Panc1 (cell line): Measurements from ENCODE around the gene TGM6. TPM values are rescaled to one million over a fixed set of nuclear protein-coding genes. Genes with fewer than 3 reads are reported as not detected.

Experiments used
- ATAC-seq: fragments of 200-7000 bp; cut with Tn5 transposase; 2 replicates; pipeline ENCODE4 v1.9.1; 2020; ENCODE audit warnings: mild to moderate bottlenecking, moderate library complexity
- BruUV-seq: library from RNA; stranded (reverse); fragments of 400-500 nt; replicated peaks from 2 replicates; lab custom pipeline; 2021; lab: Mats Ljungman, UMichigan
- CTCF ChIA-PET: fragments of 300-600 bp; sonication (Branson Sonifier 250); formaldehyde crosslinking; loops from one replicate; lab custom pipeline; 2022; ENCODE audit warnings: antibody characterized with exemption; lab: Charles Lee
- POLR2A ChIA-PET: fragments of 300-600 bp; sonication (Branson Sonifier 250); formaldehyde crosslinking; loops from one replicate; lab custom pipeline; 2022; ENCODE audit warnings: antibody characterized with exemption; lab: Charles Lee
- DNase-seq: peaks from one replicate; pipeline ENCODE4 v3.0.0-alpha.2; 2010; ENCODE audit warnings: low read depth, low spot score
- H3K27ac ChIP-seq: 2 replicates; pipeline ENCODE4 v1.5.1; 2011; ENCODE audit warnings: mild to moderate bottlenecking, low read length, inconsistent platforms
- H3K27me3 ChIP-seq: fragments of 200-500 bp; sonication (Bioruptor generic); 2 replicates; pipeline ENCODE4 v1.6.0; 2014; ENCODE audit warnings: low read length, inconsistent platforms; ENCODE audit not compliant: control insufficient read depth, insufficient read depth
- H3K36me3 ChIP-seq: fragments of 200-500 bp; sonication (Bioruptor generic); 2 replicates; pipeline ENCODE4 v1.5.1; 2014; ENCODE audit warnings: inconsistent platforms, mild to moderate bottlenecking, low read length, moderate library complexity; ENCODE audit not compliant: control insufficient read depth, insufficient read depth
- H3K4me1 ChIP-seq: 2 replicates; pipeline ENCODE4 v1.5.1; 2011; ENCODE audit warnings: inconsistent platforms, mild to moderate bottlenecking, low read length, moderate library complexity; ENCODE audit not compliant: control insufficient read depth, insufficient read depth
- H3K4me3 ChIP-seq, 2 experiments: 2 replicates each; pipeline ENCODE4 v1.5.1; 2011 to 2012; ENCODE audit warnings: low read depth in 2 of 2, low read length in 2 of 2, mild to moderate bottlenecking in 2 of 2, inconsistent platforms in 1 of 2, moderate library complexity in 1 of 2
- H3K9me3 ChIP-seq: fragments of 200-500 bp; sonication (Bioruptor generic); 2 replicates; pipeline ENCODE4 v1.5.1; 2014; ENCODE audit warnings: low read depth, mild to moderate bottlenecking, inconsistent platforms, low read length, moderate library complexity; ENCODE audit not compliant: control insufficient read depth, insufficient read depth
- POLR2AphosphoS5 ChIP-seq: IDR thresholded peaks from 2 replicates; pipeline ENCODE4 v1.6.1; 2012; ENCODE audit warnings: mild to moderate bottlenecking, low read depth, low read length, moderate library complexity
- SIN3A ChIP-seq: IDR thresholded peaks from 2 replicates; pipeline ENCODE4 v1.6.1; 2012; ENCODE audit warnings: low read depth, mild to moderate bottlenecking, low read length, moderate library complexity, borderline replicate concordance; ENCODE audit not compliant: insufficient read depth
- TCF7L2 ChIP-seq: IDR thresholded peaks from 2 replicates; pipeline ENCODE4 v1.6.1; 2011; ENCODE audit warnings: mild to moderate bottlenecking, low read depth, low read length, inconsistent platforms
- in situ Hi-C: cut with HindIII; loops from 2 replicates; pipeline ENCODE4 v1.10.0; 2016; ENCODE audit warnings: low sequenced_read_pairs, low pct_unique_long_range_greater_than_20kb
- intact Hi-C: fragments of 100-400 bp; cut with micrococcal nuclease; formaldehyde crosslinking; loops from one replicate; pipeline ENCODE4 v1.10.0; 2022; ENCODE audit not compliant: unreplicated experiment
- total RNA-seq: library from RNA; stranded (reverse); gene quantifications from one replicate; pipeline ENCODE4 v1.2.1, GENCODE V29; 2021; ENCODE audit not compliant: unreplicated experiment
- TF ChIP-seq, protein P1 (sequence below): fragments of 450-650 bp; IDR thresholded peaks from 2 replicates; pipeline ENCODE4 v1.5.1; 2017; ENCODE audit warnings: mild to moderate bottlenecking
- TF ChIP-seq, protein P2 (sequence below), 2 experiments: IDR thresholded peaks; 2 replicates each; pipeline ENCODE4 v1.6.1; 2011 to 2012; ENCODE audit warnings: low read depth in 2 of 2, control low read depth in 1 of 2, low read length in 1 of 2, mild to moderate bottlenecking in 1 of 2, moderate library complexity in 1 of 2; ENCODE audit not compliant: insufficient read depth in 1 of 2

Gene TGM6
- total RNA-seq, 1 experiment from 2014 or later = not detected

DNA sequence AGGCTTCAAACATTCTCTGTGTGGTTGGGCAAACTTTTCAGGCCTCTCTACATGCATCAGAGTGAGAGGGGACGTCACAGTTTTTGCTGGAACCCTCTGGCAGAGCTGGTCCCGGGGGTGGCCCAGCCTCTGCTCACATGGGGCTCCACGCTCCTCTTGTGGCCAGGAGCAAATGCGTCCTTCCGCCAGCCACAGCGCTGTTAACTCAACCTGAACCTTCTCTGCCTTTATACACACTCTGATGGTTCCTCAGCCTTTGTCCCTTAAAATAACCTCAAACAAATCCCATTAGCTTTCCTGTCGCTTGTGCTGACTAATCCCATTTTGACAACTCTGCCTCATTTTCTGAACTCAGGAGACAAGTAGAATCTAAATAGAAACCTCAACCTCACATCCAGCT lies 39.4 kb upstream of the TGM6 start:
- Histone ChIP-seq H3K9me3 (no peaks in the 10 kb centered on the region), H3K36me3 (no peaks in the 10 kb centered on the region), H3K4me1 (no peaks in the 10 kb centered on the region), H3K27me3 (peaks cover 2% of the 10 kb centered on the region; the same call in 1 of the 2 replicates), H3K4me3 (no peak overlapping the region), H3K27ac (no peak overlapping the region)
- no TSS peak for BruUV-seq
- ATAC-seq (no peak), DNase-seq (no peak)
- POLR2A ChIA-PET = no interaction called here
- TF ChIP-seq TCF7L2 = no peak
- TF ChIP-seq, protein P1, sequence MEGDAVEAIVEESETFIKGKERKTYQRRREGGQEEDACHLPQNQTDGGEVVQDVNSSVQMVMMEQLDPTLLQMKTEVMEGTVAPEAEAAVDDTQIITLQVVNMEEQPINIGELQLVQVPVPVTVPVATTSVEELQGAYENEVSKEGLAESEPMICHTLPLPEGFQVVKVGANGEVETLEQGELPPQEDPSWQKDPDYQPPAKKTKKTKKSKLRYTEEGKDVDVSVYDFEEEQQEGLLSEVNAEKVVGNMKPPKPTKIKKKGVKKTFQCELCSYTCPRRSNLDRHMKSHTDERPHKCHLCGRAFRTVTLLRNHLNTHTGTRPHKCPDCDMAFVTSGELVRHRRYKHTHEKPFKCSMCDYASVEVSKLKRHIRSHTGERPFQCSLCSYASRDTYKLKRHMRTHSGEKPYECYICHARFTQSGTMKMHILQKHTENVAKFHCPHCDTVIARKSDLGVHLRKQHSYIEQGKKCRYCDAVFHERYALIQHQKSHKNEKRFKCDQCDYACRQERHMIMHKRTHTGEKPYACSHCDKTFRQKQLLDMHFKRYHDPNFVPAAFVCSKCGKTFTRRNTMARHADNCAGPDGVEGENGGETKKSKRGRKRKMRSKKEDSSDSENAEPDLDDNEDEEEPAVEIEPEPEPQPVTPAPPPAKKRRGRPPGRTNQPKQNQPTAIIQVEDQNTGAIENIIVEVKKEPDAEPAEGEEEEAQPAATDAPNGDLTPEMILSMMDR = no peak
- TF ChIP-seq, protein P2, sequence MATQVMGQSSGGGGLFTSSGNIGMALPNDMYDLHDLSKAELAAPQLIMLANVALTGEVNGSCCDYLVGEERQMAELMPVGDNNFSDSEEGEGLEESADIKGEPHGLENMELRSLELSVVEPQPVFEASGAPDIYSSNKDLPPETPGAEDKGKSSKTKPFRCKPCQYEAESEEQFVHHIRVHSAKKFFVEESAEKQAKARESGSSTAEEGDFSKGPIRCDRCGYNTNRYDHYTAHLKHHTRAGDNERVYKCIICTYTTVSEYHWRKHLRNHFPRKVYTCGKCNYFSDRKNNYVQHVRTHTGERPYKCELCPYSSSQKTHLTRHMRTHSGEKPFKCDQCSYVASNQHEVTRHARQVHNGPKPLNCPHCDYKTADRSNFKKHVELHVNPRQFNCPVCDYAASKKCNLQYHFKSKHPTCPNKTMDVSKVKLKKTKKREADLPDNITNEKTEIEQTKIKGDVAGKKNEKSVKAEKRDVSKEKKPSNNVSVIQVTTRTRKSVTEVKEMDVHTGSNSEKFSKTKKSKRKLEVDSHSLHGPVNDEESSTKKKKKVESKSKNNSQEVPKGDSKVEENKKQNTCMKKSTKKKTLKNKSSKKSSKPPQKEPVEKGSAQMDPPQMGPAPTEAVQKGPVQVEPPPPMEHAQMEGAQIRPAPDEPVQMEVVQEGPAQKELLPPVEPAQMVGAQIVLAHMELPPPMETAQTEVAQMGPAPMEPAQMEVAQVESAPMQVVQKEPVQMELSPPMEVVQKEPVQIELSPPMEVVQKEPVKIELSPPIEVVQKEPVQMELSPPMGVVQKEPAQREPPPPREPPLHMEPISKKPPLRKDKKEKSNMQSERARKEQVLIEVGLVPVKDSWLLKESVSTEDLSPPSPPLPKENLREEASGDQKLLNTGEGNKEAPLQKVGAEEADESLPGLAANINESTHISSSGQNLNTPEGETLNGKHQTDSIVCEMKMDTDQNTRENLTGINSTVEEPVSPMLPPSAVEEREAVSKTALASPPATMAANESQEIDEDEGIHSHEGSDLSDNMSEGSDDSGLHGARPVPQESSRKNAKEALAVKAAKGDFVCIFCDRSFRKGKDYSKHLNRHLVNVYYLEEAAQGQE (IDR thresholded peaks at IDR 0.05; ENCODE audit: insufficient read depth in 1 of 2, low read depth in 2 of 2, low read length in 1 of 2) = no peak
- TF ChIP-seq POLR2AphosphoS5 = no peak
- no peak for TF ChIP-seq SIN3A
- in situ Hi-C loops = no loop called here
- CTCF ChIA-PET = no interaction called here
- intact Hi-C loops = no loop called here

DNA sequence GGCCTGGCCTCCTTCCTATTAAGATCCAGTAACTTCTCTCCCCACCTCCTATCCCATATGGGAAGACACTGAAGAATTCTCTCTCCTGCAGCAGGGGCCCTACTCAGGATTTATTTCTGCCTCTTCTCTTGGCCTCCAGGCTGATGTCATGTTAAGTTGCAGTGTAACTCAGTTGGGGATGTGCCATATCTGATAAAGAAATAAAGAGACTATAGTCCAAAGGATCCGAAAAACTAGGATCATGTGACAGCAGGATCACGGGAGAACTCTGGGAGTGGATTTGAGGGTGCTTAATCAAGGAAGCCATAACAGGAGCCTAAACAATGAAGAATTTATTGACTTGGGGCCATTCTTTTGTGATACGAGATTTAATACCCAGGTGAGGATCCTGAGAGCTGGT lies 38.5 kb upstream of the TGM6 start:
- ATAC-seq (no peak), DNase-seq (no peak)
- ChIA-PET POLR2A (no interaction called here), CTCF (no interaction called here)
- no peaks in the 10 kb centered on the region for H3K36me3 ChIP-seq
- H3K27me3 ChIP-seq = peaks cover 2% of the 10 kb centered on the region; the same call in 1 of the 2 replicates
- TF ChIP-seq TCF7L2 = no peak
- H3K9me3 ChIP-seq = no peaks in the 10 kb centered on the region
- H3K27ac ChIP-seq = no peak overlapping the region
- no peak overlapping the region for H3K4me3 ChIP-seq
- in situ Hi-C loops (no loop called here), intact Hi-C loops (no loop called here)
- BruUV-seq = no TSS peak
- no peaks in the 10 kb centered on the region for H3K4me1 ChIP-seq

DNA sequence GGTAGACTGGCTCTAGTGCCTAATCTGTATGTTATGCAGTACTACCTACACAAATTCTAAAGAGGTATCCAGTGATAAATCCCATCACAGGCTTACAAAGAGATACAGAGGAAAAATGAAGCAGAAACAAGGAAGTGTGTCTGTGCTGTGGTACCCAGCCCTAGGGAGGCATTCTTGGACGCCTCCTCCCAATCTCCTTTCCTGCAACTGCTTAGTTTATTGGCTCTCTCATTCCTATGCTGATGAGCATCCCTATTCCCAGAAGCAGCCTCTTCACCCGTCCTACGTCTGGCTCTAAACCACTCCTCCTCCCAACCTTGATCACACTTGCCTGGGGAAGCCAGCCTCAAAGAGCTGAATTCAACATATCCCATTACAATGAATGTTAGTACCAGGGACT lies 34.5 kb upstream of the TGM6 start:
- in situ Hi-C loops (no loop called here), intact Hi-C loops (no loop called here)
- TF ChIP-seq SIN3A (no peak), POLR2AphosphoS5 (no peak), TCF7L2 (no peak)
- TF ChIP-seq, protein P1 = no peak
- TF ChIP-seq, protein P2 (IDR thresholded peaks at IDR 0.05; ENCODE audit: insufficient read depth in 1 of 2, low read depth in 2 of 2, low read length in 1 of 2) = no peak
- ATAC-seq (no peak), DNase-seq (no peak)
- H3K36me3 ChIP-seq = no peaks in the 10 kb centered on the region
- ChIA-PET CTCF (no interaction called here), POLR2A (no interaction called here)
- H3K4me3 ChIP-seq = no peak overlapping the region
- no peaks in the 10 kb centered on the region for H3K27me3 ChIP-seq
- H3K4me1 ChIP-seq = no peaks in the 10 kb centered on the region
- BruUV-seq = no TSS peak
- no peaks in the 10 kb centered on the region for H3K9me3 ChIP-seq
- no peak overlapping the region for H3K27ac ChIP-seq
